Subcutaneous adipose tissue (tissue), 4 donors: ENCODE data around the gene AMOTL2. TPM values are rescaled to one million over a fixed set of nuclear protein-coding genes. Genes with fewer than 3 reads are reported as not detected.

Source experiments
- CTCF ChIP-seq: fragments of 450-650 bp; IDR thresholded peaks from one replicate; pipeline ENCODE4 v1.5.1; 2016; ENCODE audit warnings: low read depth, mild to moderate bottlenecking, control low read depth, antibody characterized with exemption, moderate library complexity
- total RNA-seq, 4 donors: library from RNA; depleted of rRNA; stranded (reverse); fragments of >200 nt; gene quantifications; one replicate each; pipeline ENCODE4 v1.1.0, GENCODE V29; 2016

AMOTL2 gene
- total RNA-seq, 4 donors from 2014 or later: 92.4 to 320 (median 137) TPM

- TF ChIP-seq CTCF: no peak
These were observed 37.7 kb downstream of the AMOTL2 start for GRCh38 chr3:134336587-134336986.

- no peak for TF ChIP-seq CTCF
These were observed 39.4 kb downstream of the AMOTL2 start for GRCh38 chr3:134334901-134335280.

GRCh38 chr3:134334231-134334900 is 39.9 kb downstream of the AMOTL2 start:
- TF ChIP-seq CTCF: no peak

GRCh38 chr3:134333522-134334181 is 40.6 kb downstream of the AMOTL2 start:
- no peak for TF ChIP-seq CTCF

GRCh38 chr3:134332344-134332743 is 41.9 kb downstream of the AMOTL2 start:
- no peak for TF ChIP-seq CTCF

- TF ChIP-seq CTCF: no peak
These were observed 42.4 kb downstream of the AMOTL2 start for GRCh38 chr3:134331811-134332199.

GRCh38 chr3:134330883-134331810 is 43.1 kb downstream of the AMOTL2 start:
- TF ChIP-seq CTCF: no peak
